HepG2 (cell line): ENCODE data around the gene IL17RB. TPM values are rescaled to one million over a fixed set of nuclear protein-coding genes. Genes with fewer than 3 reads are reported as not detected.

Source experiments
- ARNT2 ChIP-seq: sonication (generic); formaldehyde crosslinking; IDR thresholded peaks from 2 replicates; pipeline ENCODE4 v1.8.0; 2022; ENCODE audit warnings: mild to moderate bottlenecking, low read depth, missing genetic modification reagents, moderate library complexity
- ATF2 ChIP-seq: sonication (generic); formaldehyde crosslinking; IDR thresholded peaks from 2 replicates; pipeline ENCODE4 v1.4.0; 2020; ENCODE audit warnings: missing genetic modification reagents
- CEBPB ChIP-seq: IDR thresholded peaks from 2 replicates; pipeline ENCODE4 v1.6.1; 2011; ENCODE audit warnings: low read depth, low read length, improper control_type of control experiment, borderline replicate concordance
- DBP ChIP-seq: sonication (generic); formaldehyde crosslinking; IDR thresholded peaks from 2 replicates; pipeline ENCODE4 v1.4.0; 2020; ENCODE audit warnings: missing genetic modification reagents; ENCODE audit errors: not compliant biosample characterization
- FOXO1 ChIP-seq: sonication (generic); formaldehyde crosslinking; IDR thresholded peaks from 2 replicates; pipeline ENCODE4 v1.4.0; 2020; ENCODE audit warnings: missing genetic modification reagents
- GLI4 ChIP-seq: sonication (generic); formaldehyde crosslinking; IDR thresholded peaks from 2 replicates; pipeline ENCODE4 v1.5.1; 2020; ENCODE audit warnings: missing genetic modification reagents, mild to moderate bottlenecking, moderate library complexity, borderline replicate concordance
- HDAC1 ChIP-seq: sonication (generic); formaldehyde crosslinking; IDR thresholded peaks from 2 replicates; pipeline ENCODE4 v1.5.1; 2020; ENCODE audit warnings: mild to moderate bottlenecking, missing genetic modification reagents
- HDAC2 ChIP-seq: sonication (generic); formaldehyde crosslinking; IDR thresholded peaks from 2 replicates; pipeline ENCODE4 v1.4.0; 2020; ENCODE audit warnings: missing genetic modification reagents
- LCORL ChIP-seq, 2 experiments: fragments of 450-650 bp in 1 of 2; sonication (generic) in 1 of 2; formaldehyde crosslinking in 1 of 2; IDR thresholded peaks; 2 replicates each; pipeline versions ENCODE4 v1.5.0 to v1.6.1; 2017 to 2020; ENCODE audit warnings: antibody characterized with exemption in 1 of 2, missing genetic modification reagents in 1 of 2
- MLX ChIP-seq: IDR thresholded peaks from 2 replicates; pipeline ENCODE4 v1.6.1; 2016
- POLR2G ChIP-seq: fragments of 200-400 bp; formaldehyde crosslinking; IDR thresholded peaks from 2 replicates; pipeline ENCODE4 v1.6.1; 2018; ENCODE audit warnings: mild to moderate bottlenecking, low read depth, low read length, moderate library complexity
- SATB2 ChIP-seq: sonication (generic); formaldehyde crosslinking; IDR thresholded peaks from 2 replicates; pipeline ENCODE4 v1.5.0; 2020; ENCODE audit warnings: missing genetic modification reagents
- SP4 ChIP-seq: sonication (generic); formaldehyde crosslinking; IDR thresholded peaks from 2 replicates; pipeline ENCODE4 v1.8.1; 2023; ENCODE audit warnings: mild to moderate bottlenecking, missing genetic modification reagents
- TRIM22 ChIP-seq: fragments of 450-650 bp; IDR thresholded peaks from 2 replicates; pipeline ENCODE4 v1.6.1; 2017
- ZBTB34 ChIP-seq: sonication (generic); formaldehyde crosslinking; IDR thresholded peaks from 2 replicates; pipeline ENCODE4 v1.8.0; 2022; ENCODE audit warnings: mild to moderate bottlenecking, missing genetic modification reagents
- ZFX ChIP-seq: sonication (generic); formaldehyde crosslinking; IDR thresholded peaks from 2 replicates; pipeline ENCODE4 v1.4.0; 2020; ENCODE audit warnings: mild to moderate bottlenecking, low read depth, missing genetic modification reagents, moderate library complexity
- ZMAT3 ChIP-seq: sonication (generic); formaldehyde crosslinking; conservative IDR thresholded peaks from 2 replicates; pipeline ENCODE4 v1.7.0; 2021; ENCODE audit warnings: missing genetic modification reagents
- ZNF275 ChIP-seq: sonication (generic); formaldehyde crosslinking; IDR thresholded peaks from 2 replicates; pipeline ENCODE4 v1.8.0; 2022; ENCODE audit warnings: missing genetic modification reagents, mild to moderate bottlenecking, inconsistent platforms, borderline replicate concordance
- ZNF329 ChIP-seq: sonication (generic); formaldehyde crosslinking; IDR thresholded peaks from 2 replicates; pipeline ENCODE4 v1.9.0; 2021; ENCODE audit warnings: low read depth, mild to moderate bottlenecking, missing genetic modification reagents
- ZNF468 ChIP-seq: sonication (generic); formaldehyde crosslinking; IDR thresholded peaks from 2 replicates; pipeline ENCODE4 v1.8.0; 2022; ENCODE audit warnings: mild to moderate bottlenecking, moderate library complexity, missing genetic modification reagents
- ZNF552 ChIP-seq: sonication (generic); formaldehyde crosslinking; IDR thresholded peaks from 2 replicates; pipeline ENCODE4 v1.9.0; 2022; ENCODE audit warnings: missing genetic modification reagents, mild to moderate bottlenecking, borderline replicate concordance
- polyA plus RNA-seq, 8 experiments: library from polyadenylated mRNA; depleted of rRNA in 3 of 8; stranded (reverse) in 7 of 8; unstranded in 1 of 8; fragments of >200 nt; fragmentation: Illumina TruSeq in 4 of 8; extraction: Trizol in 4 of 8; gene quantifications; 2 replicates each; pipeline versions ENCODE4 v1.2.1 to v1.2.3, GENCODE V29; 2011 to 2016; ENCODE audit warnings: low read depth in 4 of 8, missing spikeins in 1 of 8, mixed read lengths in 1 of 8; ENCODE audit not compliant: insufficient read depth in 1 of 8
- total RNA-seq, 5 experiments: library from RNA; depleted of rRNA; stranded (reverse); fragments of >200 nt; fragmentation: Illumina TruSeq; extraction: Trizol; gene quantifications; 2 replicates each; pipeline ENCODE4 v1.2.3, GENCODE V29; 2016; ENCODE audit warnings: low read depth in 1 of 5

IL17RB gene
- total and polyA plus RNA-seq, 2 of the 13 experiments (the other 11 are each of a cell fraction or from before 2014, with no cell fraction given) = 130 to 190 TPM

- TF ChIP-seq TRIM22 = no peak
- TF ChIP-seq SP4 (CRISPR knock-in tag) = peak; percentile 63
- TF ChIP-seq ZNF329 (CRISPR knock-in tag) = no peak
- peak; percentile 80; the same call in 1 of the 2 replicates for TF ChIP-seq ZNF468
- TF ChIP-seq ZFX (CRISPR knock-in tag) = peak; percentile 66
- TF ChIP-seq DBP (CRISPR knock-in tag) = peak; percentile 70
- no peak for TF ChIP-seq ZNF275 (CRISPR knock-in tag)
- 0 out of 2 replicates have a peak, but pooled peaks have one; percentile 33 for TF ChIP-seq ZBTB34 (CRISPR knock-in tag)
- 0 out of 2 replicates have a peak, but pooled peaks have one; percentile 12 for TF ChIP-seq ATF2 (CRISPR knock-in tag)
- TF ChIP-seq FOXO1 (CRISPR knock-in tag) = peak; percentile 27; the same call in 1 of the 2 replicates
- 0 out of 2 replicates have a peak, but pooled peaks have one; percentile 44 for TF ChIP-seq ZNF552 (CRISPR knock-in tag)
- TF ChIP-seq GLI4 (CRISPR knock-in tag) = peak; percentile 63; the same call in 1 of the 2 replicates
- peak; percentile 68 for TF ChIP-seq POLR2G
- TF ChIP-seq HDAC2 = peak; percentile 55; the same call in 1 of the 2 replicates
- TF ChIP-seq ZMAT3 = no peak
- TF ChIP-seq LCORL (IDR thresholded peaks at IDR 0.05) = no peak
- peak; percentile 29; the same call in 1 of the 2 replicates for TF ChIP-seq LCORL (CRISPR knock-in tag; IDR thresholded peaks at IDR 0.05)
- TF ChIP-seq ARNT2 = peak; percentile 32; the same call in 1 of the 2 replicates
- TF ChIP-seq HDAC1 (CRISPR knock-in tag) = peak; percentile 32; the same call in 1 of the 2 replicates
- TF ChIP-seq CEBPB = no peak
- no peak for TF ChIP-seq MLX (CRISPR knock-in tag)
- no peak for TF ChIP-seq SATB2 (CRISPR knock-in tag)
Observed at GRCh38 chr3:53844262-53845102, 1.9 kb upstream of the IL17RB start (continued).
